B cell (primary cell): ENCODE data around the gene FIZ1. TPM values are rescaled to one million over a fixed set of nuclear protein-coding genes. Genes with fewer than 3 reads are reported as not detected.

Source experiments
- ATAC-seq: fragments of 200-7000 bp; cut with Tn5 transposase; one replicate; pipeline ENCODE4 v1.10.0; 2021; ENCODE audit warnings: low read depth, mild to moderate bottlenecking, moderate number of reproducible peaks, moderate library complexity
- CTCF ChIA-PET: fragments of 350-600 bp; sonication (Branson Sonifier 250); formaldehyde crosslinking; loops from one replicate; lab custom pipeline; 2021; ENCODE audit warnings: antibody characterized with exemption, inconsistent platforms; lab: Charles Lee
- POLR2A ChIA-PET: fragments of 350-600 bp; sonication (Branson Sonifier 250); formaldehyde crosslinking; loops from one replicate; lab custom pipeline; 2021; ENCODE audit warnings: antibody characterized with exemption; lab: Charles Lee
- DNase-seq: peaks from one replicate; pipeline ENCODE4 v3.0.0; 2013
- H2AFZ ChIP-seq: 2 replicates; pipeline ENCODE4 v1.6.1; 2012; ENCODE audit warnings: mild to moderate bottlenecking, low read depth, low read length; ENCODE audit not compliant: insufficient read depth, poor library complexity, severe bottlenecking
- H3K27ac ChIP-seq, 2 donors: 1 replicate in 1 of 2; 2 replicates in 1 of 2; pipeline ENCODE4 v1.5.1; 2012 to 2013; ENCODE audit warnings: low read length in 2 of 2, mild to moderate bottlenecking in 2 of 2, moderate library complexity in 1 of 2
- H3K27me3 ChIP-seq, 4 experiments: fragments of 200-600 bp in 1 of 4; sonication (generic) in 1 of 4; replicated peaks in 1 of 4; 1 replicate in 2 of 4; 2 replicates in 2 of 4; pipeline versions ENCODE4 v1.6.1 to v1.7.0; 2013 to 2016; ENCODE audit warnings: low read length in 3 of 4, mild to moderate bottlenecking in 2 of 4, mixed read lengths in 1 of 4, moderate library complexity in 1 of 4; ENCODE audit not compliant: insufficient read depth in 4 of 4, control insufficient read depth in 3 of 4; ENCODE audit errors: control extremely low read depth in 1 of 4
- H3K36me3 ChIP-seq, 2 experiments: replicated peaks in 1 of 2; 1 replicate in 1 of 2; 2 replicates in 1 of 2; pipeline versions ENCODE4 v1.6.1 to v1.7.1; 2013; ENCODE audit warnings: low read length in 1 of 2; ENCODE audit not compliant: insufficient read depth in 2 of 2, control insufficient read depth in 1 of 2; ENCODE audit errors: control extremely low read depth in 1 of 2, extremely low read depth in 1 of 2
- H3K4me1 ChIP-seq, 2 donors: fragments of 200-600 bp in 1 of 2; sonication (generic) in 1 of 2; 1 replicate in 1 of 2; 2 replicates in 1 of 2; pipeline versions ENCODE4 v1.5.1 to v1.6.1; 2013 to 2017; ENCODE audit warnings: low read length in 2 of 2; ENCODE audit not compliant: control insufficient read depth in 2 of 2, insufficient read depth in 2 of 2
- H3K4me2 ChIP-seq: replicated peaks from 2 replicates; pipeline ENCODE3; 2012; ENCODE audit warnings: mild to moderate bottlenecking, low read depth, low read length; ENCODE audit not compliant: poor library complexity, severe bottlenecking
- H3K4me3 ChIP-seq, 5 experiments: fragments of 200-600 bp in 1 of 5; sonication (generic) in 1 of 5; 1 replicate in 3 of 5; 2 replicates in 2 of 5; pipeline versions ENCODE4 v1.5.1 to v1.7.0; 2011 to 2016; ENCODE audit warnings: low read length in 4 of 5, mild to moderate bottlenecking in 4 of 5, low read depth in 2 of 5, control low read depth in 1 of 5, moderate library complexity in 1 of 5; ENCODE audit not compliant: insufficient read depth in 1 of 5; ENCODE audit errors: control extremely low read depth in 1 of 5, extremely low read depth in 1 of 5
- H3K79me2 ChIP-seq: fragments of 200-600 bp; sonication (generic); one replicate; pipeline ENCODE4 v1.6.0; 2016; ENCODE audit warnings: low read length; ENCODE audit not compliant: control insufficient read depth, insufficient read depth
- H3K9ac ChIP-seq: fragments of 200-600 bp; sonication (generic); 2 replicates; pipeline ENCODE4 v1.6.1; 2017; ENCODE audit warnings: mild to moderate bottlenecking, low read length, moderate library complexity
- H3K9me3 ChIP-seq, 3 donors: one replicate each; pipeline versions ENCODE4 v1.6.1 to v1.7.1; 2013; ENCODE audit warnings: low read length in 2 of 3; ENCODE audit not compliant: control insufficient read depth in 2 of 3, insufficient read depth in 1 of 3; ENCODE audit errors: control extremely low read depth in 1 of 3
- H4K20me1 ChIP-seq: 2 replicates; pipeline ENCODE4 v1.6.0; 2012; ENCODE audit warnings: mild to moderate bottlenecking, low read length; ENCODE audit not compliant: insufficient read depth, control insufficient read depth, poor library complexity, severe bottlenecking
- H3K27ac Mint-ChIP-seq: one replicate; pipeline ENCODE4 v1.8.0; 2021; ENCODE audit warnings: mixed read lengths
- H3K27me3 Mint-ChIP-seq: one replicate; pipeline ENCODE4 v1.8.0; 2021; ENCODE audit warnings: mixed read lengths
- H3K4me1 Mint-ChIP-seq: one replicate; pipeline ENCODE4 v1.8.0; 2021; ENCODE audit warnings: mixed read lengths
- H3K4me3 Mint-ChIP-seq: one replicate; pipeline ENCODE4 v1.8.0; 2021; ENCODE audit warnings: mixed read lengths
- H3K9me3 Mint-ChIP-seq: one replicate; pipeline ENCODE4 v1.8.0; 2022; ENCODE audit warnings: mixed read lengths; ENCODE audit not compliant: insufficient read depth
- CTCF ChIP-seq: fragments of 200-600 bp; IDR thresholded peaks from one replicate; pipeline ENCODE4 v1.8.0; 2022; ENCODE audit warnings: antibody characterized with exemption, mild to moderate bottlenecking
- EZH2 ChIP-seq: IDR thresholded peaks from 2 replicates; pipeline ENCODE4 v1.6.1; 2012; ENCODE audit warnings: borderline replicate concordance, low read depth, mild to moderate bottlenecking, moderate library complexity, low read length; ENCODE audit not compliant: insufficient read depth, poor library complexity, severe bottlenecking
- WGBS: methylation state at CpG from one replicate; pipeline ENCODE4 v1.1.5; 2013; ENCODE audit warnings: missing lambda C conversion rate; ENCODE audit not compliant: insufficient coverage; 5-methylcytosine and 5-hydroxymethylcytosine counted together
- intact Hi-C: fragments of 100-400 bp; cut with micrococcal nuclease; formaldehyde crosslinking; loops from one replicate; pipeline ENCODE4 v1.10.0; 2022
- polyA plus RNA-seq: library from polyadenylated mRNA; depleted of rRNA; stranded (reverse); fragments of >200 nt; gene quantifications from 2 replicates; pipeline ENCODE4 v1.2.3, GENCODE V29; 2012
- total RNA-seq, 2 donors: library from RNA; stranded (reverse); fragments of 120-200 nt in 1 of 2; gene quantifications; 1 replicate in 1 of 2; 2 replicates in 1 of 2; pipeline versions ENCODE4 v1.2.3 to v1.2.4, GENCODE V29; 2013 to 2022

Gene FIZ1
- total and polyA plus RNA-seq, 2 donors (not counting 1 experiment from before 2014, with no cell fraction given): 8.0 to 26.4 TPM

GRCh38 chr19:55606817-55607216 lies 7.5 kb upstream of the FIZ1 start:
- H3K27me3 ChIP-seq: no peaks in the 10 kb centered on the region
- no peak for ATAC-seq
- no peak for DNase-seq
- WGBS: 63% methylated on average over 6 of the region's 9 CpGs
- no peak for TF ChIP-seq CTCF
- no peak for TF ChIP-seq EZH2
- peaks cover 0 to 3% (median 0%) of the 10 kb centered on the region in 3 donors for H3K9me3 ChIP-seq
- Mint-ChIP-seq H3K27ac (peak overlapping the region; percentile 97), H3K27me3 (no peaks in the 10 kb centered on the region), H3K4me3 (peak overlapping the region; percentile 96), H3K9me3 (no peaks in the 10 kb centered on the region), H3K4me1 (peaks cover 60% of the 10 kb centered on the region)
- peaks cover 0 to 13% of the 10 kb centered on the region in 2 experiments for H3K36me3 ChIP-seq
- H2AFZ ChIP-seq: no peak overlapping the region
- no peak overlapping the region for H3K9ac ChIP-seq
- H3K4me3 ChIP-seq: no peak overlapping the region
- peaks cover 13 to 34% of the 10 kb centered on the region in 2 donors for H3K4me1 ChIP-seq
- peaks cover 57% of the 10 kb centered on the region for H3K79me2 ChIP-seq
- peak overlapping the region; percentile 97 for H3K4me2 ChIP-seq
- intact Hi-C loops: loop anchor here (5.0 to 10.0 kb wide), 3 partner anchors 35 to 352 kb away; partner anchors contain the start of genes BRSK1, HSPBP1, PPP6R1 and ZNF580
- POLR2A ChIA-PET: interaction anchor here (0.5 to 1.8 kb wide), 6 partner anchors 11 to 130 kb away, joined by 5 to 7 read pairs (median 5); partner anchors contain the start of genes ZNF579, ZNF628 and ZNF784
- peak overlapping the region; percentile 74 to 85 for H3K27ac ChIP-seq
- CTCF ChIA-PET: interaction anchor here (0.7 to 2.9 kb wide), 27 partner anchors 9 to 466 kb away, joined by 3 to 46 read pairs (median 5); partner anchors contain the start of genes KMT5C, ZNF628 and ZNF784
- H4K20me1 ChIP-seq: peaks cover 13% of the 10 kb centered on the region

GRCh38 chr19:55606471-55606787 lies 7.1 kb upstream of the FIZ1 start:
- ChIA-PET POLR2A (interaction anchor here (0.5 to 1.8 kb wide), 8 partner anchors 12 to 130 kb away, joined by 3 to 7 read pairs (median 5); partner anchors contain the start of genes ZNF579, ZNF628 and ZNF784), CTCF (interaction anchor here (0.7 to 2.9 kb wide), 27 partner anchors 9 to 465 kb away, joined by 3 to 46 read pairs (median 5); partner anchors contain the start of genes KMT5C, ZNF628 and ZNF784)
- peak overlapping the region; percentile 72 for H3K9ac ChIP-seq
- H3K9me3 ChIP-seq: peaks cover 0 to 3% (median 0%) of the 10 kb centered on the region in 3 donors
- 29% methylated on average over 12 of the region's 12 CpGs for WGBS
- Mint-ChIP-seq H3K4me3 (peak overlapping the region; percentile 96), H3K27ac (peak overlapping the region; percentile 97), H3K4me1 (peaks cover 60% of the 10 kb centered on the region), H3K9me3 (no peaks in the 10 kb centered on the region), H3K27me3 (no peaks in the 10 kb centered on the region)
- no peaks in the 10 kb centered on the region for H3K27me3 ChIP-seq
- no peak for TF ChIP-seq CTCF
- no peak for TF ChIP-seq EZH2
- H2AFZ ChIP-seq: peak overlapping the region; percentile 68
- H3K4me1 ChIP-seq: peaks cover 10 to 30% of the 10 kb centered on the region in 2 donors
- intact Hi-C loops: loop anchor here (5.0 to 10.0 kb wide), 3 partner anchors 36 to 352 kb away; partner anchors contain the start of genes BRSK1, HSPBP1, PPP6R1 and ZNF580
- peaks cover 10% of the 10 kb centered on the region for H4K20me1 ChIP-seq
- peak overlapping the region; percentile 74 to 85 for H3K27ac ChIP-seq
- H3K79me2 ChIP-seq: peaks cover 54% of the 10 kb centered on the region
- peak overlapping the region; percentile 41 to 84 (median 66) for H3K4me3 ChIP-seq
- H3K4me2 ChIP-seq: peak overlapping the region; percentile 97
- ATAC-seq (no peak), DNase-seq (no peak)
- peaks cover 0 to 13% of the 10 kb centered on the region in 2 experiments for H3K36me3 ChIP-seq
